MCF 10A (cell line): Measurements from ENCODE around the gene ISG20L2. TPM values are rescaled to one million over a fixed set of nuclear protein-coding genes. Genes with fewer than 3 reads are reported as not detected.

Experiments
- BruUV-seq: library from RNA; stranded (reverse); fragments of 400-500 nt; replicated peaks from 2 replicates; lab custom pipeline; 2021; lab: Mats Ljungman, UMichigan
- CTCF ChIA-PET: fragments of 300-600 bp; sonication (Branson Sonifier 250); formaldehyde crosslinking; extraction: SDS; loops from one replicate; lab custom pipeline; 2021; ENCODE audit warnings: antibody characterized with exemption, inconsistent platforms; lab: Yijun Ruan, JAX
- POLR2A ChIA-PET: fragments of 300-600, 350-650 bp; sonication (Branson Sonifier 250); formaldehyde crosslinking; extraction: SDS; loops from one replicate; lab custom pipeline; 2020; ENCODE audit warnings: antibody characterized with exemption, inconsistent platforms; lab: Yijun Ruan, JAX
- DNase-seq: peaks from one replicate; pipeline ENCODE4 v3.0.0-alpha.2; 2018; ENCODE audit not compliant: unreplicated experiment
- H3K27ac Mint-ChIP-seq: one replicate; pipeline ENCODE4 v1.8.0; 2022; ENCODE audit warnings: mild to moderate bottlenecking, low read depth, mixed read lengths; ENCODE audit not compliant: unreplicated experiment
- H3K27me3 Mint-ChIP-seq: one replicate; pipeline ENCODE4 v1.8.0; 2022; ENCODE audit warnings: mixed read lengths; ENCODE audit not compliant: insufficient read depth, unreplicated experiment
- H3K36me3 Mint-ChIP-seq: one replicate; pipeline ENCODE4 v1.8.0; 2022; ENCODE audit warnings: mild to moderate bottlenecking, moderate library complexity, mixed read lengths; ENCODE audit not compliant: insufficient read depth, unreplicated experiment
- H3K4me1 Mint-ChIP-seq: one replicate; pipeline ENCODE4 v1.8.0; 2022; ENCODE audit warnings: mixed read lengths; ENCODE audit not compliant: insufficient read depth, unreplicated experiment
- H3K4me3 Mint-ChIP-seq: one replicate; pipeline ENCODE4 v1.8.0; 2022; ENCODE audit warnings: mild to moderate bottlenecking, moderate library complexity, mixed read lengths; ENCODE audit not compliant: unreplicated experiment
- H3K9me3 Mint-ChIP-seq: one replicate; pipeline ENCODE4 v1.8.0; 2022; ENCODE audit warnings: mixed read lengths; ENCODE audit not compliant: unreplicated experiment
- CTCF ChIP-seq: fragments of 200-600 bp; IDR thresholded peaks from one replicate; pipeline ENCODE4 v1.8.0; 2022; ENCODE audit warnings: antibody characterized with exemption, mild to moderate bottlenecking; ENCODE audit not compliant: unreplicated experiment
- intact Hi-C: fragments of 100-400 bp; cut with micrococcal nuclease; formaldehyde crosslinking; loops from 2 replicates; pipeline ENCODE4 v1.14.1; 2022
- total RNA-seq: library from RNA; stranded (reverse); gene quantifications from 2 replicates; pipeline ENCODE4 v1.2.3, GENCODE V29; 2022

The ISG20L2 gene
- total RNA-seq, 1 experiment from 2014 or later: 57.5 TPM

GRCh38 chr1:156703741-156704140 is 24.8 kb downstream of the ISG20L2 start:
- Mint-ChIP-seq H3K36me3 (peaks cover 6% of the 10 kb centered on the region), H3K9me3 (no peaks in the 10 kb centered on the region), H3K4me3 (no peak overlapping the region), H3K27ac (no peak overlapping the region), H3K4me1 (peaks cover 25% of the 10 kb centered on the region), H3K27me3 (no peaks in the 10 kb centered on the region)
- no peak for DNase-seq
- intact Hi-C loops: no loop called here
- ChIA-PET CTCF (interaction anchor here (0.9 to 47.2 kb wide), 4 partner anchors 8 to 77 kb away, joined by 5 to 2415 read pairs (median 1210); partner anchors contain the start of genes CRABP2, ISG20L2, METTL25B and NES), POLR2A (interaction anchor here (0.7 to 1.9 kb wide), 2 partner anchors 14 to 42 kb away, joined by 3 to 5 read pairs; no protein-coding TSS in a partner anchor)
- no peak for TF ChIP-seq CTCF
- BruUV-seq: no TSS peak

GRCh38 chr1:156703336-156703735 is 25.2 kb downstream of the ISG20L2 start:
- intact Hi-C loops: no loop called here
- no peaks in the 10 kb centered on the region for H3K9me3 Mint-ChIP-seq
- peaks cover 20% of the 10 kb centered on the region for H3K4me1 Mint-ChIP-seq
- H3K36me3 Mint-ChIP-seq: peaks cover 6% of the 10 kb centered on the region
- TF ChIP-seq CTCF: no peak
- no peak overlapping the region for H3K4me3 Mint-ChIP-seq
- ChIA-PET POLR2A (interaction anchor here (0.7 to 1.9 kb wide), 2 partner anchors 14 to 42 kb away, joined by 3 to 5 read pairs; no protein-coding TSS in a partner anchor), CTCF (interaction anchor here (0.6 to 47.2 kb wide), 5 partner anchors 8 to 85 kb away, joined by 3 to 2415 read pairs (median 5); partner anchors contain the start of genes CRABP2, ISG20L2, METTL25B and NES)
- peak; percentile 66 for DNase-seq
- no TSS peak for BruUV-seq
- H3K27ac Mint-ChIP-seq: no peak overlapping the region
- H3K27me3 Mint-ChIP-seq: no peaks in the 10 kb centered on the region

- ChIA-PET POLR2A (interaction anchor here (1.4 to 1.5 kb wide), 2 partner anchors 9 to 12 kb away, joined by 3 to 7 read pairs; no protein-coding TSS in a partner anchor), CTCF (interaction anchor here (0.6 to 47.2 kb wide), 8 partner anchors 6 to 391 kb away, joined by 3 to 2415 read pairs (median 3); partner anchors contain the start of genes CRABP2, ISG20L2, METTL25B and NES)
- peaks cover 14% of the 10 kb centered on the region for H3K27me3 Mint-ChIP-seq
- H3K4me1 Mint-ChIP-seq: peaks cover 16% of the 10 kb centered on the region
- no peaks in the 10 kb centered on the region for H3K9me3 Mint-ChIP-seq
- no peak overlapping the region for H3K27ac Mint-ChIP-seq
- H3K36me3 Mint-ChIP-seq: peaks cover 6% of the 10 kb centered on the region
- H3K4me3 Mint-ChIP-seq: no peak overlapping the region
- TF ChIP-seq CTCF: no peak
- intact Hi-C loops: no loop called here
- no TSS peak for BruUV-seq
- no peak for DNase-seq
These were observed 27.6 kb downstream of the ISG20L2 start for GRCh38 chr1:156700736-156701531.

GRCh38 chr1:156698995-156699394 is 29.6 kb downstream of the ISG20L2 start:
- H3K36me3 Mint-ChIP-seq: peaks cover 6% of the 10 kb centered on the region
- peaks cover 8% of the 10 kb centered on the region for H3K4me1 Mint-ChIP-seq
- no peak overlapping the region for H3K4me3 Mint-ChIP-seq
- ChIA-PET POLR2A (interaction anchor here (0.7 kb wide), 1 partner anchor 11 kb away, joined by 3 read pairs; no protein-coding TSS in a partner anchor), CTCF (interaction anchor here (0.7 to 47.2 kb wide), 5 partner anchors 4 to 322 kb away, joined by 3 to 2415 read pairs (median 4); partner anchors contain the start of genes CRABP2, ISG20L2, METTL25B and NES)
- TF ChIP-seq CTCF: no peak
- BruUV-seq: no TSS peak
- no peaks in the 10 kb centered on the region for H3K9me3 Mint-ChIP-seq
- no peak for DNase-seq
- intact Hi-C loops: no loop called here
- H3K27me3 Mint-ChIP-seq: peaks cover 14% of the 10 kb centered on the region
- no peak overlapping the region for H3K27ac Mint-ChIP-seq
